GM12801 (cell line): ENCODE data around the gene GAL3ST3.

Experiments
- TF ChIP-seq, protein P1 (sequence below): IDR thresholded peaks from one replicate; pipeline ENCODE4 v1.5.1; 2011; ENCODE audit warnings: control low read depth; ENCODE audit not compliant: insufficient read length; ENCODE audit errors: extremely low read depth

GAL3ST3 gene

DNA sequence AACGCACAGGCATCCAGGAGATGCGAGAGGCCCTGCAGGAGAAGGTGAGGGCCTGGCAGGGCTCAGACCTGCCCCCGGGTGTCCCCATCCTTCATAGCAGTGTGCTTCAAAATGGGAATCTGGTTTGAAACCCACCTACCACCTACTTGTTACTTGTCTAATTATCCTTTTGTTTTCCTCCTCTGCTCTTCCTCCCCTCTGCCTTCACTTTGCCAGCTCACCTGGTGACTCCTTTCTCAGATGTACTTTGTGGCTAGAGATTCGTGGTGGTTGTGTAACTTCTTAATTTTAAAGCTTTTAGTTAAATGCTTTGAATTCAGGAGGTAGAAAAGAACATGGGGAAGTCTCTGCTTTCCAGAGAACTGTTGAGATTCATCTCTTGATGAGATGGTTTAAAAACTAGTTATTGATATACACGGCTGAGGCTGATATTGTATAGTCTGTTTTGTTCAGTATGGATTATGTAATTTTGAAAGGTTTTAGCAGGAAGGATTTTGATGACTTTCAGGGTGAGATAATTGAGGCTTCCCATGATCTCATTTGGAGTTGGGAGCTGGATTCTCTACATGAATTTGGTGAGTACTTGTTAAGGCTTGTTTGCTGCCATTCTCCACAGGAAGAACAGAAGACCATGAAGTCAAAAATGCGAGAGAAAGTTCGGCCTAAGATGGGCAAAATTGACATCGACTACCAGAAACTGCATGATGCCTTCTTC, 11.2 kb upstream of the GAL3ST3 start:
- TF ChIP-seq, protein P1, sequence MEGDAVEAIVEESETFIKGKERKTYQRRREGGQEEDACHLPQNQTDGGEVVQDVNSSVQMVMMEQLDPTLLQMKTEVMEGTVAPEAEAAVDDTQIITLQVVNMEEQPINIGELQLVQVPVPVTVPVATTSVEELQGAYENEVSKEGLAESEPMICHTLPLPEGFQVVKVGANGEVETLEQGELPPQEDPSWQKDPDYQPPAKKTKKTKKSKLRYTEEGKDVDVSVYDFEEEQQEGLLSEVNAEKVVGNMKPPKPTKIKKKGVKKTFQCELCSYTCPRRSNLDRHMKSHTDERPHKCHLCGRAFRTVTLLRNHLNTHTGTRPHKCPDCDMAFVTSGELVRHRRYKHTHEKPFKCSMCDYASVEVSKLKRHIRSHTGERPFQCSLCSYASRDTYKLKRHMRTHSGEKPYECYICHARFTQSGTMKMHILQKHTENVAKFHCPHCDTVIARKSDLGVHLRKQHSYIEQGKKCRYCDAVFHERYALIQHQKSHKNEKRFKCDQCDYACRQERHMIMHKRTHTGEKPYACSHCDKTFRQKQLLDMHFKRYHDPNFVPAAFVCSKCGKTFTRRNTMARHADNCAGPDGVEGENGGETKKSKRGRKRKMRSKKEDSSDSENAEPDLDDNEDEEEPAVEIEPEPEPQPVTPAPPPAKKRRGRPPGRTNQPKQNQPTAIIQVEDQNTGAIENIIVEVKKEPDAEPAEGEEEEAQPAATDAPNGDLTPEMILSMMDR: no peak

- TF ChIP-seq, protein P1: no peak
Measured at GRCh38 chr11:66056501-66056900, 7.5 kb upstream of the GAL3ST3 start.

- TF ChIP-seq, protein P1: no peak
Measured at GRCh38 chr11:66055021-66055420, 6.1 kb upstream of the GAL3ST3 start.

GRCh38 chr11:66052664-66052982, 3.7 kb upstream of the GAL3ST3 start:
- TF ChIP-seq, protein P1: no peak

GRCh38 chr11:66051766-66052663, 3.1 kb upstream of the GAL3ST3 start, which contains the start of gene SF3B2:
Gene SF3B2, plus strand, starts transcription at chr11:66052364. Its CDS starts 21 bp downstream, at chr11:66052385.
- TF ChIP-seq, protein P1: no peak

DNA sequence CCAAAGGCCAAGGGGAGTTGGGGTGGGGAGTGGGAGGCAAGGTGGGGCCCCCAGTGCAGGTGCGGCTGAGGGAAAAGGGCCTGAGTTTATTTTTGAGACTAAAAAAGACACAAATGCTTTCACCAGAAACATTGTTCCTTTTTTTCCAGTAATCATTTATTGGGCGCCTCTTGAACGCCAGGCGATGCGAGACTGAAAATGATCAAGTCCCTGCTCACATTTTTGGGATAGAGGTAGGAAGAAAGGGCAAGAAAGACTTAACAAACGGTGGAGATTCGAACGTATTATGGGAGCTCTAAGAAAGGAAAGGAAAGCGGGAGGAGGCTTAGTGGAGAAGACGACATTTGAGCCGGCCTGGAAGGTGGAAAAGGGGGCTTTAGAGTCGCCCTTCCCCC, 2.4 kb upstream of the GAL3ST3 start:
- TF ChIP-seq, protein P1: no peak

DNA sequence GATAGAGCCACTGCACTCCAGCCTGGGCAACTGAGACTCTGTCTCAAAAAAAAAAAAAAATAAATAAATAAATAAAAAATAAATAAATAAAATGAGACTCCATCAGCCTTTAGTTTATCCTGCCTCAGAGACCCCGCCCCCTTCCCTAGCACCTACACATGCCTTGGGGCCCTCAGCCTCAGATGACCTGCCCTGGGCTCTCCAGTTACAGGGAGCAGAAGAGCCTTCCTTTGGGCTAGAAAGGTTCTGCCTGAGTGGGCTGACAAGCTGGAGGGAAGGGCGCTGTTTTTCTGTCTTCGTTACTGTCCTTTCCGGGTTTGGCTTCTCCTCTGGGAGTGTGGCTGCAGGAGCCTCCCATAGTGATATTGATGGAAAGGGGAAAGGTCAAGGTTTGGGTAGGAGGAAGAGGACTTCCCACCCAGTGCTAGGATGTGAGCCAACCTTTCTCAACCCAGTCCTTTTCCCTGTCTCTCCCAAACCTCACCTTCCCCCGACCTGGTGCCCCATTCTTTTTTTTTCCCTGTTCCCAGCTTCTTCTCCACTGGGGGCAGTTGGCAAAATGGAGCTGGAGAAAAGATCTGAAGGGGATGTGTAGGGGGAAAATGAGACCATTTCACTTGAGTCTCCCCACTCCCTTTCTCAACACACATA, 1.7 kb upstream of the GAL3ST3 start:
- TF ChIP-seq, protein P1: no peak
